ENCODE data around the gene WDR87. TPM values are rescaled to one million over a fixed set of nuclear protein-coding genes. Genes with fewer than 3 reads are reported as not detected.

WDR87 gene
- total and polyA plus RNA-seq, 9 of the 15 experiments (the other 6 are each of a cell fraction or from before 2014, with no cell fraction given), result not detected

DNA sequence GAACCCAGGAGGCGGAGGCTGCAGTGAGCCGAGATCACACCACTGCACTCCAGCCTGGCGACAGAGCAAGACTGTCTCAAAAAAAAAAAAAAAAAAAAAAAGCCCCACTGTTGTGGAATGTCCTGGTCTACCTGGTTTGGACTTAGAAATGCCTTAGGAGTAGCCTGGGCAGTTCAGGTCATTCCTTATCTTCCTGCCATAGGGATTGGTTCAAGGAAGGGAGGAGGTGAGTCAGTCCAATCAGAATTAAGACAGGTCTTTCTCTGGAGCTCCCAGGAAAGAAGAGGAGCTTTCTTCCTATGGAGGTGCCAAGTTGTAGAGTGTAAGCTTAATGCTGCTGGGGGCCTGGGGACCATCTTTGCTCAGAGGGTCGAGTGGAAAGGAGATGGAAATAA lies 45.4 kb upstream of the WDR87 start (continued):
- TF ChIP-seq ZNF316 (IDR thresholded peaks at IDR 0.05), result no peak
- no peak for TF ChIP-seq FOXA3 (CRISPR knock-in tag; conservative IDR thresholded peaks at IDR 0.05 in 1 of 2, IDR thresholded peaks at IDR 0.05 in 1 of 2)

DNA sequence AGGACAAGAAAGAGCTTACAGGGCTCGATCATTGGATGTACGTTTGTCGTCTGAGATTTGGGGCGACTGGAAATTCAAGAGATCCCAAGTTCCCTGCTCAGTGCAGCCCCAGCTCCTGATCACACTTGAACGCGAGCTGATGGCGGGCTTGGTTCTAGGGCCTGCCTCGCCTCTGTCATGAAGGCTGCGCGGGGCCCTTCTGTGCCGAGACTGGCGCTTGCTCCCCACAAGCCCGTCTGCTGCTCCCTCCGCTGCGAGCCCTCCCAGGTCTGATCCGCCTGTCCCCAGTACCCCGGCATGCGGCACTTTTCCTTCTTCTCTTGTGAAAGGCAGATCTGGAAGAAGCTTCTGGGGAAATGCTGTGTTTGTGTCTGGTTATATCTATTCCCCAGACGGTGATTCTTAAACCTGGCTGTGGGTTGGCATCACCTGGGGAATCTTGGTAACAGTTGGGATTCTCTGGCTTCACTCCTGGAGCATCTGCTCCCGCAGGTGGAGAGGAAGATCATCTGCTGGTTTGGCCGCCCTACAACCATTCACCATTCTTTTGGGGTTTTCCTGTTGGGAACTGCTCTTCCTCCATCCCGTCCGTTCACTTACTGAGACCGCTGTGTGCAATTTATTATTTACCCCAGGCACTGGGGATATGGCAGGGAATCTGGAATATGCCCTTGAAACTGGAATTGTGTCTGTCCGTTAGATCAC lies 44.2 kb upstream of the WDR87 start:
- no peak for ATAC-seq
- TF ChIP-seq FOSL1 (tag; conservative IDR thresholded peaks at IDR 0.05) (no peak), MECOM (CRISPR knock-in tag; IDR thresholded peaks at IDR 0.05) (no peak), ZNF134 (CRISPR knock-in tag; conservative IDR thresholded peaks at IDR 0.05) (no peak), MCM7 (IDR thresholded peaks at IDR 0.05) (no peak), MBD2 (IDR thresholded peaks at IDR 0.05; ENCODE audit: borderline replicate concordance, low read depth) (no peak), IRF2 (CRISPR knock-in tag; IDR thresholded peaks at IDR 0.05) (no peak), UBTF (IDR thresholded peaks at IDR 0.05; ENCODE audit: borderline replicate concordance in 1 of 2, low read depth in 2 of 2, low read length in 2 of 2) (no peak), PHTF2 (CRISPR knock-in tag; IDR thresholded peaks at IDR 0.05) (no peak), MCM5 (IDR thresholded peaks at IDR 0.05; ENCODE audit: low read depth) (no peak), RFX1 (IDR thresholded peaks at IDR 0.05) (no peak), XRCC3 (IDR thresholded peaks at IDR 0.05) (no peak), ZBTB7A (IDR thresholded peaks at IDR 0.05; ENCODE audit: borderline replicate concordance, control insufficient read depth, low read depth, low read length) (no peak), SREBF1 (IDR thresholded peaks at IDR 0.05; ENCODE audit: borderline replicate concordance, low read depth, low read length) (no peak), ZFP1 (CRISPR knock-in tag; IDR thresholded peaks at IDR 0.05) (no peak), TAL1 (IDR thresholded peaks at IDR 0.05) (no peak)
- TF ChIP-seq, protein P1, sequence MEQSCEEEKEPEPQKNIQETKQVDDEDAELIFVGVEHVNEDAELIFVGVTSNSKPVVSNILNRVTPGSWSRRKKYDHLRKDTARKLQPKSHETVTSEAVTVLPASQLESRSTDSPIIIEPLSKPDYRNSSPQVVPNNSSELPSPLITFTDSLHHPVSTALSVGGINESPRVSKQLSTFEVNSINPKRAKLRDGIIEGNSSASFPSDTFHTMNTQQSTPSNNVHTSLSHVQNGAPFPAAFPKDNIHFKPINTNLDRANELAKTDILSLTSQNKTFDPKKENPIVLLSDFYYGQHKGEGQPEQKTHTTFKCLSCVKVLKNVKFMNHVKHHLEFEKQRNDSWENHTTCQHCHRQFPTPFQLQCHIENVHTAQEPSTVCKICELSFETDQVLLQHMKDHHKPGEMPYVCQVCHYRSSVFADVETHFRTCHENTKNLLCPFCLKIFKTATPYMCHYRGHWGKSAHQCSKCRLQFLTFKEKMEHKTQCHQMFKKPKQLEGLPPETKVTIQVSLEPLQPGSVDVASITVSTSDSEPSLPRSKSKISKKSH (CRISPR knock-in tag; IDR thresholded peaks at IDR 0.05), result no peak
- TF ChIP-seq, protein P2, sequence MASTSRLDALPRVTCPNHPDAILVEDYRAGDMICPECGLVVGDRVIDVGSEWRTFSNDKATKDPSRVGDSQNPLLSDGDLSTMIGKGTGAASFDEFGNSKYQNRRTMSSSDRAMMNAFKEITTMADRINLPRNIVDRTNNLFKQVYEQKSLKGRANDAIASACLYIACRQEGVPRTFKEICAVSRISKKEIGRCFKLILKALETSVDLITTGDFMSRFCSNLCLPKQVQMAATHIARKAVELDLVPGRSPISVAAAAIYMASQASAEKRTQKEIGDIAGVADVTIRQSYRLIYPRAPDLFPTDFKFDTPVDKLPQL (IDR thresholded peaks at IDR 0.05; ENCODE audit: extremely low read depth, insufficient read length), result no peak

More for the DNA sequence above, 44.2 kb upstream of the WDR87 start:
- POLR2A ChIA-PET, result interaction anchor here (0.7 to 0.8 kb wide), 2 partner anchors 11 to 117 kb away, joined by 3 read pairs; no protein-coding TSS in a partner anchor
- Histone ChIP-seq H3K4me2 (ENCODE audit: insufficient read depth, low read length) (no peak overlapping the region), H3K4me1 (replicated peaks in 1 of 2; ENCODE audit: control insufficient read depth in 2 of 2, insufficient read depth in 2 of 2, low read length in 2 of 2) (peaks cover 0 to 3% of the 10 kb centered on the region in 2 experiments; a peak in 1 of 5 replicates), H3K36me3 (ENCODE audit: control insufficient read depth, insufficient read depth, low read length) (no peaks in the 10 kb centered on the region), H4K20me1 (replicated peaks; ENCODE audit: control insufficient read depth, insufficient read depth, low read length) (no peaks in the 10 kb centered on the region), H3K9me3 (replicated peaks; ENCODE audit: control insufficient read depth, insufficient read depth, low read depth, low read length) (no peaks in the 10 kb centered on the region), H3K9me1 (ENCODE audit: control insufficient read depth, insufficient read depth, low read length) (no peaks in the 10 kb centered on the region), H3K27me3 (ENCODE audit: control insufficient read depth in 2 of 2, insufficient read depth in 2 of 2, low read length in 2 of 2) (peaks cover 0 to 5% of the 10 kb centered on the region in 2 experiments; a peak in 3 of 5 replicates), H3K79me2 (ENCODE audit: control insufficient read depth, insufficient read depth, low read length) (no peaks in the 10 kb centered on the region), H3K9ac (ENCODE audit: insufficient read depth in 1 of 2, low read depth in 2 of 2, low read length in 2 of 2) (no peak overlapping the region), H2AFZ (ENCODE audit: low read depth, low read length) (no peak overlapping the region), H3K4me3 (no peak overlapping the region), H3K27ac (ENCODE audit: extremely low read depth, low read depth, low read length) (no peak overlapping the region)
- CTCF ChIA-PET (ENCODE audit: low intra/inter-chr PET ratio), result no interaction called here
- in situ Hi-C loops (cut with MboI), result no loop called here
- no TSS peak for BruUV-seq (replicated peaks)
- FAIRE-seq (no peak), DNase-seq (ENCODE audit: extremely low read depth in 1 of 4, low spot score in 3 of 4) (no peak)
- intact Hi-C loops (cut with micrococcal nuclease), result no loop called here
- 39% methylated on average over 19 of the region's 25 CpGs for WGBS (ENCODE audit: insufficient coverage, low coverage, missing lambda C conversion rate)

All from K562 (cell line).